H1 (cell line): ENCODE data around the gene CAMTA1. TPM values are rescaled to one million over a fixed set of nuclear protein-coding genes. Genes with fewer than 3 reads are reported as not detected.

ENCODE experiments used
- CTCF ChIA-PET: fragments of 300-600 bp; sonication (Branson Sonifier 250); formaldehyde crosslinking; loops from one replicate; lab custom pipeline; 2021; ENCODE audit not compliant: partially characterized antibody; lab: Charles Lee
- POLR2A ChIA-PET: fragments of 300-600 bp; sonication (Branson Sonifier 250); formaldehyde crosslinking; loops from one replicate; lab custom pipeline; 2021; ENCODE audit warnings: inconsistent platforms; ENCODE audit not compliant: partially characterized antibody; lab: Charles Lee
- DNase-seq, 2 experiments: peaks; one replicate each; pipeline versions ENCODE4 v3.0.0 to v3.0.0-alpha.2; 2010 to 2022; ENCODE audit warnings: low spot score in 2 of 2, low read depth in 1 of 2, mixed read lengths in 1 of 2
- FAIRE-seq: peaks from 2 replicates; lab custom pipeline; 2011; peaks lifted over from hg19 to GRCh38; lab: Jason Lieb, UNC
- H2AFZ ChIP-seq: 2 replicates; pipeline ENCODE4 v1.8.1; 2012; ENCODE audit warnings: low read length, inconsistent platforms
- H2AK5ac ChIP-seq: 2 replicates; pipeline ENCODE4 v1.6.1; 2013; ENCODE audit warnings: low read depth, low read length
- H2BK120ac ChIP-seq: replicated peaks from 2 replicates; pipeline ENCODE3; 2013; ENCODE audit warnings: low read depth, low read length, inconsistent platforms
- H2BK12ac ChIP-seq: 2 replicates; pipeline ENCODE4 v1.6.1; 2013; ENCODE audit warnings: low read depth, low read length
- H2BK15ac ChIP-seq: 2 replicates; pipeline ENCODE4 v1.6.1; 2013; ENCODE audit warnings: low read length
- H2BK20ac ChIP-seq: 2 replicates; pipeline ENCODE4 v1.6.1; 2013; ENCODE audit warnings: low read length
- H2BK5ac ChIP-seq: 2 replicates; pipeline ENCODE4 v1.6.1; 2013; ENCODE audit warnings: low read depth, low read length
- H3K14ac ChIP-seq: 2 replicates; pipeline ENCODE4 v1.6.1; 2013; ENCODE audit warnings: inconsistent platforms; ENCODE audit not compliant: insufficient read length
- H3K18ac ChIP-seq: 2 replicates; pipeline ENCODE4 v1.6.1; 2013; ENCODE audit warnings: low read length; ENCODE audit errors: extremely low read depth
- H3K23ac ChIP-seq: 2 replicates; pipeline ENCODE4 v1.6.1; 2013; ENCODE audit warnings: inconsistent platforms; ENCODE audit not compliant: insufficient read length
- H3K23me2 ChIP-seq: 2 replicates; pipeline ENCODE4 v1.6.1; 2013; ENCODE audit warnings: low read depth, low read length
- H3K27ac ChIP-seq: 2 replicates; pipeline ENCODE4 v1.6.1; 2011; ENCODE audit warnings: low read depth, low read length, inconsistent platforms
- H3K27me3 ChIP-seq, 4 experiments: replicated peaks in 1 of 4; 1 replicate in 1 of 4; 2 replicates in 3 of 4; pipeline versions ENCODE4 v1.6.1 to v1.8.1; 2011 to 2013; ENCODE audit warnings: low read length in 3 of 4, mild to moderate bottlenecking in 3 of 4, inconsistent platforms in 2 of 4, mixed read lengths in 2 of 4, moderate library complexity in 1 of 4; ENCODE audit not compliant: control insufficient read depth in 3 of 4, insufficient read depth in 3 of 4; ENCODE audit errors: extremely low read depth in 1 of 4
- H3K36me3 ChIP-seq, 4 experiments: 2 replicates each; pipeline versions ENCODE4 v1.6.1 to v1.8.1; 2011 to 2013; ENCODE audit warnings: mild to moderate bottlenecking in 4 of 4, low read length in 3 of 4, moderate library complexity in 2 of 4, control low read depth in 1 of 4, inconsistent platforms in 1 of 4; ENCODE audit not compliant: insufficient read depth in 4 of 4, control insufficient read depth in 2 of 4
- H3K4ac ChIP-seq: replicated peaks from 2 replicates; pipeline ENCODE3; 2013; ENCODE audit warnings: low read length, low read depth, mixed read lengths, inconsistent platforms; ENCODE audit not compliant: insufficient read length
- H3K4me1 ChIP-seq, 4 experiments: replicated peaks in 1 of 4; 1 replicate in 1 of 4; 2 replicates in 3 of 4; pipeline versions ENCODE4 v1.6.1 to v1.8.1; 2011 to 2013; ENCODE audit warnings: low read length in 3 of 4, inconsistent platforms in 2 of 4, mixed read lengths in 1 of 4; ENCODE audit not compliant: insufficient read depth in 4 of 4, control insufficient read depth in 3 of 4
- H3K4me2 ChIP-seq, 2 experiments: 2 replicates each; pipeline versions ENCODE4 v1.6.1 to v1.8.1; 2011 to 2013; ENCODE audit warnings: low read depth in 2 of 2, low read length in 2 of 2, control low read depth in 1 of 2, inconsistent platforms in 1 of 2, mild to moderate bottlenecking in 1 of 2; ENCODE audit not compliant: insufficient read depth in 1 of 2
- H3K4me3 ChIP-seq, 4 experiments: fragments of 200-600, 300-600 bp in 1 of 4; sonication (generic), shearing (Covaris generic), sonication (Bioruptor Twin) in 1 of 4; 2 replicates each; pipeline versions ENCODE4 v1.5.1 to v1.8.1; 2011 to 2016; ENCODE audit warnings: low read length in 4 of 4, low read depth in 3 of 4, control low read depth in 2 of 4, inconsistent platforms in 2 of 4, mild to moderate bottlenecking in 2 of 4, mixed read lengths in 1 of 4, moderate library complexity in 1 of 4; ENCODE audit not compliant: insufficient read depth in 2 of 4; ENCODE audit errors: extremely low read depth in 1 of 4
- H3K56ac ChIP-seq: replicated peaks from 2 replicates; pipeline ENCODE3; 2013; ENCODE audit warnings: low read depth, mild to moderate bottlenecking, mixed read lengths, low read length, inconsistent platforms; ENCODE audit not compliant: insufficient read length
- H3K79me1 ChIP-seq: 2 replicates; pipeline ENCODE4 v1.6.1; 2013; ENCODE audit warnings: low read depth, low read length, control low read depth
- H3K79me2 ChIP-seq, 2 experiments: 2 replicates each; pipeline versions ENCODE4 v1.6.1 to v1.8.1; 2012 to 2013; ENCODE audit warnings: low read length in 2 of 2, mild to moderate bottlenecking in 2 of 2, inconsistent platforms in 1 of 2; ENCODE audit not compliant: insufficient read depth in 2 of 2, control insufficient read depth in 1 of 2
- H3K9ac ChIP-seq, 4 experiments: replicated peaks in 1 of 4; 1 replicate in 1 of 4; 2 replicates in 3 of 4; pipeline versions ENCODE4 v1.6.1 to v1.8.1; 2011 to 2013; ENCODE audit warnings: low read depth in 3 of 4, low read length in 3 of 4, control low read depth in 2 of 4, mild to moderate bottlenecking in 2 of 4, moderate library complexity in 2 of 4, inconsistent platforms in 1 of 4; ENCODE audit errors: extremely low read depth in 1 of 4
- H3K9me3 ChIP-seq, 2 experiments: 2 replicates each; pipeline versions ENCODE4 v1.6.1 to v1.8.1; 2012 to 2013; ENCODE audit warnings: mild to moderate bottlenecking in 2 of 2, moderate library complexity in 2 of 2, control low read depth in 1 of 2, inconsistent platforms in 1 of 2, low read depth in 1 of 2, low read length in 1 of 2, mixed read lengths in 1 of 2; ENCODE audit not compliant: insufficient read depth in 2 of 2
- H4K20me1 ChIP-seq, 2 experiments: replicated peaks in 1 of 2; 2 replicates each; pipeline versions ENCODE3 to v1.8.1; 2011 to 2013; ENCODE audit warnings: inconsistent platforms in 2 of 2, low read length in 2 of 2, mild to moderate bottlenecking in 1 of 2; ENCODE audit not compliant: insufficient read depth in 2 of 2, control insufficient read depth in 1 of 2
- H4K5ac ChIP-seq: 2 replicates; pipeline ENCODE4 v1.6.1; 2013; ENCODE audit warnings: low read length, low read depth, mixed read lengths, inconsistent platforms; ENCODE audit not compliant: insufficient read length
- H4K8ac ChIP-seq: 2 replicates; pipeline ENCODE4 v1.8.0; 2013; ENCODE audit warnings: mild to moderate bottlenecking, moderate library complexity, low read length, inconsistent platforms; ENCODE audit not compliant: insufficient read depth; ENCODE audit errors: extremely low read depth
- H4K91ac ChIP-seq: replicated peaks from 2 replicates; pipeline ENCODE3; 2013; ENCODE audit warnings: low read length, mixed read lengths, inconsistent platforms; ENCODE audit not compliant: insufficient read length
- SIN3A ChIP-seq, 2 experiments: IDR thresholded peaks in 1 of 2; conservative IDR thresholded peaks in 1 of 2; 2 replicates each; pipeline ENCODE4 v1.6.1; 2011 to 2012; ENCODE audit warnings: low read length in 2 of 2, improper control_type of control experiment in 1 of 2, low read depth in 1 of 2, mild to moderate bottlenecking in 1 of 2
- TAF1 ChIP-seq: IDR thresholded peaks from 2 replicates; pipeline ENCODE4 v1.6.1; 2011; ENCODE audit warnings: mild to moderate bottlenecking, low read depth, low read length
- WGBS, 2 experiments: shearing (Covaris generic) in 1 of 2; methylation state at CpG; one replicate each; pipeline versions ENCODE4 v1.1.6 to v1.1.7; 2013 to 2015; ENCODE audit warnings: low lambda C conversion rate in 2 of 2, mixed read lengths in 2 of 2, inconsistent platforms in 1 of 2, low coverage in 1 of 2, missing lambda C conversion rate in 1 of 2; ENCODE audit not compliant: insufficient replicate concordance in 2 of 2, insufficient coverage in 1 of 2, insufficient read length in 1 of 2; ENCODE audit errors: extremely low coverage in 1 of 2, missing lambda C conversion rate in 1 of 2; 5-methylcytosine and 5-hydroxymethylcytosine counted together
- polyA plus RNA-seq, 7 experiments: library from polyadenylated mRNA; depleted of rRNA in 3 of 7; stranded (reverse) in 5 of 7; unstranded in 2 of 7; fragments of >200 nt in 5 of 7; fragments of 200-250 nt in 2 of 7; gene quantifications; 1 replicate in 5 of 7; 2 replicates in 1 of 7; 4 replicates in 1 of 7; pipeline versions ENCODE4 v1.2.1 to v1.2.3, GENCODE V29; 2011 to 2013; ENCODE audit warnings: missing spikeins in 2 of 7, mixed read lengths in 2 of 7
- total RNA-seq: library from RNA; stranded (reverse); fragmentation: NEBNext Ultra II Directional; extraction: Animal tissue kit (Norgen Biotek cat#: 25700); gene quantifications from 2 replicates; pipeline ENCODE4 v1.2.1, GENCODE V29; 2021
- TF ChIP-seq, protein P1 (sequence below): IDR thresholded peaks from 2 replicates; pipeline ENCODE4 v1.6.1; 2012; ENCODE audit warnings: low read length, inconsistent platforms

CAMTA1 gene
- total and polyA plus RNA-seq, 2 of the 8 experiments (the other 6 are each of a cell fraction or from before 2014, with no cell fraction given) = 65.0 to 119 TPM

DNA sequence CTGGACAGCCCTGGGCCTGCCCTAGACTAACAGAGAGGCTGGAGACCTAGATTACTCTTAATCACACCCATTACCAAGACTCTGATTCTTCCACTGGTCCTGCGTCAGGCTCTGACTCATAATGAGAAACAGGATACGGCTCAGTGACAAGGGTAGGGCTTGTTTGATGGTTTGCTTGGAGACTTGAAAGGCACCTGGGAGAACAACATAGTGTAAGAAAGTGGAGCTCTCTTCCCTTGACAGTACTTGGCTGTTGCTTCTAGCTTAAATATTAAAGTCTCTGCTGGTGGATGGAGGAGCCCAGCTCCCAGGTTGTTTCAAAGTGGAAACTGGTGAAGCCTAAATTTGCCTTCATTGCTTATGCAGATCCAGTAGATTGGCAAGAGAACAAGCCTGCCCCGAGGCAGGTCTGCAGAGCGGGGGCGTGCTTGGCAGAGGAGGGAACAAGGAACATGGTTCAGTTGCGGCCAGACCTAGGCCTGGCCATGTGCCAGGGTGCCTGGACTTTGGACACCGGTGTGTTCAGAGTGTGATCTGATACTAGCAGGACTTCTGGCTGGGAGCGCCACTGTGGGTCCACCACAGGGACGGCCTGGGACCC lies 480.6 kb downstream of the CAMTA1 start:
- H4K5ac ChIP-seq = no peak overlapping the region
- no peaks in the 10 kb centered on the region for H3K79me1 ChIP-seq
- DNase-seq (peak in 1 of 2 experiments; percentile 28), FAIRE-seq (no peak)
- H2AFZ ChIP-seq = no peak overlapping the region
- H2AK5ac ChIP-seq = no peak overlapping the region
- H3K23ac ChIP-seq = no peak overlapping the region
- 90% methylated on average over 9 of the region's 9 CpGs; no CpG with 5 or more reads in 1 of the 2 experiments for WGBS, 2 experiments
- no peak overlapping the region for H3K4ac ChIP-seq
- no peaks in the 10 kb centered on the region for H3K27me3 ChIP-seq
- H3K4me3 ChIP-seq = no peak overlapping the region
- CTCF ChIA-PET = interaction anchor here (1.2 kb wide), 1 partner anchor 45 kb away, joined by 3 read pairs; no protein-coding TSS in a partner anchor
- no peaks in the 10 kb centered on the region for H3K4me1 ChIP-seq
- POLR2A ChIA-PET = interaction anchor here (1.2 kb wide), 1 partner anchor 10 kb away, joined by 3 read pairs; no protein-coding TSS in a partner anchor
- H3K14ac ChIP-seq = no peak overlapping the region
- H3K18ac ChIP-seq = no peak overlapping the region
- no peak overlapping the region for H3K27ac ChIP-seq
- no peak overlapping the region for H3K56ac ChIP-seq
- no peak overlapping the region for H3K9ac ChIP-seq
- H3K36me3 ChIP-seq = no peaks in the 10 kb centered on the region; a peak in 2 of 8 replicates
- H2BK5ac ChIP-seq = no peak overlapping the region
- H4K20me1 ChIP-seq = peaks cover 0 to 2% of the 10 kb centered on the region in 2 experiments
- H4K8ac ChIP-seq = peak overlapping the region; percentile 3; the same call in 1 of the 2 replicates
- H2BK15ac ChIP-seq = no peak overlapping the region
- no peak overlapping the region for H2BK20ac ChIP-seq
- no peak overlapping the region for H2BK120ac ChIP-seq
- no peaks in the 10 kb centered on the region for H3K23me2 ChIP-seq
- peaks cover 10 to 11% of the 10 kb centered on the region in 2 experiments; a peak in 3 of 4 replicates for H3K9me3 ChIP-seq
- no peak overlapping the region for H4K91ac ChIP-seq
- H2BK12ac ChIP-seq = no peak overlapping the region
- H3K4me2 ChIP-seq = no peak overlapping the region
- no peaks in the 10 kb centered on the region for H3K79me2 ChIP-seq
- TF ChIP-seq TAF1 (no peak), SIN3A (conservative IDR thresholded peaks at IDR 0.05 in 1 of 2, IDR thresholded peaks at IDR 0.05 in 1 of 2; ENCODE audit: low read depth in 1 of 2, low read length in 2 of 2) (no peak)
- TF ChIP-seq, protein P1, sequence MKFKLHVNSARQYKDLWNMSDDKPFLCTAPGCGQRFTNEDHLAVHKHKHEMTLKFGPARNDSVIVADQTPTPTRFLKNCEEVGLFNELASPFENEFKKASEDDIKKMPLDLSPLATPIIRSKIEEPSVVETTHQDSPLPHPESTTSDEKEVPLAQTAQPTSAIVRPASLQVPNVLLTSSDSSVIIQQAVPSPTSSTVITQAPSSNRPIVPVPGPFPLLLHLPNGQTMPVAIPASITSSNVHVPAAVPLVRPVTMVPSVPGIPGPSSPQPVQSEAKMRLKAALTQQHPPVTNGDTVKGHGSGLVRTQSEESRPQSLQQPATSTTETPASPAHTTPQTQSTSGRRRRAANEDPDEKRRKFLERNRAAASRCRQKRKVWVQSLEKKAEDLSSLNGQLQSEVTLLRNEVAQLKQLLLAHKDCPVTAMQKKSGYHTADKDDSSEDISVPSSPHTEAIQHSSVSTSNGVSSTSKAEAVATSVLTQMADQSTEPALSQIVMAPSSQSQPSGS = no peak
